HG02840 (cell line): ENCODE measurements around the gene TP53TG3.
"Not testable (repeated sequence)": the region's sequence is repeated elsewhere in the genome, so short reads cannot be mapped to it uniquely, and the experiment has no call there.

Experiments used
- ATAC-seq: cut with Tn5 transposase; IDR thresholded peaks from one replicate; pipeline ENCODE4 v1.9.1; 2021; ENCODE audit warnings: mild to moderate bottlenecking, moderate library complexity, moderate number of reproducible peaks; ENCODE audit not compliant: unreplicated experiment, low FRiP score

The TP53TG3 gene, protein sequence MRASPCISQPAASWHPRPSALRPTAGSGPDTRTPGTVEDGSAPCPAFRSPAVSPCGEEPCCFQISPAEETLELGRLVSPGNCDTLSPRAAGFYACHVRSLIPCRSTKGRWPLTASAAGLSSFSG

DNA sequence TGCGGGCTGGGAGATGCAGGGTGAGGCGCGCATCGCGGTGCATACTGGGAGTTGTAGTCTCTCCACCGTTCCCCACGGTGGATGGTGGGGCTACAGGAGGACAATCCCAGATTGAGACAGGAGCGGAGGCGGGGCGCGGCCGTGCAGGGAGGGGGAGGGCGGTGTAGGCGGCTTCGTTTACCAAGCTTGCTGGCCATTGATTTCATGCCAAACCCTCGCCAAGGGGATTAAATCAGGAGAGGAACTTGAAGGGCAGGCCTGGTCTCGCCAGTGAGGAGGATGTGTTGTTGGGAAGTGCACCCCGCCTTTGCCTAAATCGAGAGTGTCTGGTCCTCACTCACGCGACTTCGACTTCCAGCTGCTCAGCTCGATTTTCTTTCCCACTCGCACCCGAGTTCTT lies at the start of gene TP53TG3:
Gene TP53TG3, minus strand, starts transcription at position 101 of the 400 bp plus-strand sequence. Its CDS starts 68 bp downstream, at position 33.
- ATAC-seq = not testable (repeated sequence)

DNA sequence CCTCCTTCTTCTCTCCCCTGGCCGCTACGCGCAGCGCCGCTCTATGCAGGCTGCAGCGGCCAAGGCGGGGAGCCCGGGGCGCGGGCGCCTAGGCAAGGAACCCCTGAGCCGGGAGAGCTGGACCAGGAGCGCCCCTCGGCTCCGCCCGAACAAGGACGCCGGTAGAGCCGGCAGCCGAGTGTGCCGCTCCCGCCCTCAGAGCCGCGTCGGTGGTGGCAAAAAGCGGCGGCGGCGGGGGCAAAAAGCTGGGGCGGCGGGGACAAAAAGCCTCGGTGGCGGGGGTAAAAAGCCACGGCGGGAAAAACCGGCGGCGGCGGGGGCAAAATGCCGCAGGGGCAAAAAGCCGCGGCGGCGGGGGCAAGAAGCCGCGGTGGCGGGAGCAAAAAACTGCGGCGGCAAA lies 25.1 kb downstream of the TP53TG3 start:
- ATAC-seq = not testable (repeated sequence)

DNA sequence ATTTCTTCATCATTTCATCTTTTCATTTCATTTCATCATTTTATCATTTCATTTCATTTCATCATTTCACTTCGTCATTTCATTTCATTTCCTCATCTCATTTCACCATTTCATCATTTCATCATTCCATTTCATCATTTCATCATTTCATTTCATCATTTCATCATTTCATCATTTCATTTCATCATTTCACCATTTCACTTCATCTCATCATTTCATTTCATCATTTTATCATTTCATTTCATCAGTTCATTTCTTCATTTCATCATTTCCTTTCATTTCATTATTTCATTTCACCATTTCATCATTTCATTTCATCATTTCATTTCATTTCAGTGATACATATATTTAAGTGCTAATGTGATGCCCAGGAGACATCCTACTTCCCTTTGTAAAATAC lies 28.4 kb downstream of the TP53TG3 start:
- not testable (repeated sequence) for ATAC-seq

DNA sequence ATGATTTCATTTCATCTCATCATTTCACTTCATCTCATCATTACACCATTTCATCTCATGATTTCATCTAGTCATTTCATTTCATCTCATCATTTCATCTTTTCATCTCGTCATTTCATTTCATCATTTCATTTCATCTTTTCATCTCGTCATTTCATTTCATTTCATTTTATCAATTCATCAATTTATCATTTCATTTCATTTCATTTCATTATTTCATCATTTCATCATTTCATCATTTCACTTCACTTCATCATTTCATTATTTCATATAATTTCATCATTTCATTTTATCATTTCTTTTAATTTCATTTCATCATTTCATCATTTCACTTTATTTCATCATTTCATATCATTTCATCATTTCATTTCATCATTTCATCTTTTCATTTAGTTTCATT lies 29.2 kb downstream of the TP53TG3 start:
- not testable (repeated sequence) for ATAC-seq

DNA sequence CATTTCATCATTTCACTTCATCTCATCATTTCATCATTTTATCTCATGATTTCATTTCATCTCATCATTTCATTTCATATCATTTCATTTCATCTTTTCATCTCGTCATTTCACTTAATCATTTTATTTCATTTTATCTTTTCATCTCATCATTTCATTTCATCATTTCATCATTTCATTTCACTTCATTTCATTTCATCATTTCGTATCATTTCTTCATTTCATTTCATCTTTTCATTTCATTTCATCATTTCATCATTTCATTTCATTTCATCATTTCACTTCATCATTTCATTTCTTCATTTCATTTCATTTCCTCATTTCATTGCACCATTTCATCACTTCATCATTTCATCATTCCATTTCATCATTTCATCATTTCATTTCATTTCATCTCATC lies 29.8 kb downstream of the TP53TG3 start:
- not testable (repeated sequence) for ATAC-seq

DNA sequence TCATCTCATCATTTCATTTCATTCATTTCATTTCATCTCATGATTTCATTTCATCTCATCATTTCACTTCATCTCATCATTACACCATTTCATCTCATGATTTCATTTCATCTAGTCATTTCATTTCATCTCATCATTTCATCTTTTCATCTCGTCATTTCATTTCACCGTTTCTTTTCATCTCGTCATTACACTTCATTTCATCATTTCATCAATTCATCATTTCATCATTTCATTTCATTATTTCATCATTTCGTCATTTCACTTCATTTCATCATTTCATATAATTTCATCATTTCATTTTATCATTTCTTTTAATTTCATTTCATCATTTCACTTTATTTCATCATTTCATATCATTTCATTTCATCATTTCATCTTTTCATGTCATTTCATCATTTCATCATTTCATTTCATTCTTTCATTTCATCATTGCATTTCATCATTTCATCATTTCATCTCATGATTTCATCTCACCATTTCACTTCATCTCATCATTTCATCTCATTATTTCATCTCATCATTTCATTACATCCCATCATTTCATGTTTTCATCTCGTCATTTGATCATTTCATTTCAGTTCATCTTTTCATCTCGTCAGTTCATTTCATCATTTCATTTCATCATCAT lies 30.6 kb downstream of the TP53TG3 start:
- not testable (repeated sequence) for ATAC-seq

DNA sequence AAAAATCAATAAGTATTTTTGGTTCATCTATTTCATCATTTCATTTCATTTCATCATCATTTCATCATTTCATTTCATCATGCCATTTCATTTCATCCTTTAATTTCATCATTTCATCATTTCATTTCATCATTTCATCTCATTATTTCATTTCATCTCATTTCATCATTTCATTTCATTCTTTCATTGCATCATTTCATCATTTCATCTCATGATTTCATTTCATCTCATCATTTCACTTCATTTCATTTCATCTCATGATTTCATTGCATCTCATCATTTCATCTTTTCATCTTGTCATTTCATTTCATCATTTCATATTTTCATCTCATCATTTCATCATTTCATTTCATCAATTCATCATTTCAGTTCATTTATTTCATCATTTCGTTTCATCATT lies 31.2 kb downstream of the TP53TG3 start:
- not testable (repeated sequence) for ATAC-seq

DNA sequence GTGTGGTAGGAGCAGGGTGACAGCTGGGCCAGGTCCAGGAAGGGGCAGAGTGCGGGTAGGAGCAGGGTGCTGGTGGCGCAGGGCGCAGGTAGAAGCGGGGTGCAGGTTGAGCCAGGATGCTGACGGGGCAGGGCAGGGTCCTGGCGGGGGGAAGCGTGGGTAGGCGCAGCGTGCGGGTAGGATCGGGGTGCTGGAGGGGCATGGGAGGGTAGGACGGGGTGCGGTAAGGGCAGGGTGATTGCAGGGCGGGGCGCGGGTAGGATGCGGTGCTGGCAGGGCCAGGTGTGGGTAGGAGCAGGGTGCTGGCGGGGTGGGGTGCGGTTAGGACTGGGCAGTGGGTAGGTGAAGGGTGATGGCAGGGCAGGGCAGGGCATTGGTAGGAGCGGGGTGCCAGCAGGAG lies 38.4 kb downstream of the TP53TG3 start:
- ATAC-seq = not testable (repeated sequence)

DNA sequence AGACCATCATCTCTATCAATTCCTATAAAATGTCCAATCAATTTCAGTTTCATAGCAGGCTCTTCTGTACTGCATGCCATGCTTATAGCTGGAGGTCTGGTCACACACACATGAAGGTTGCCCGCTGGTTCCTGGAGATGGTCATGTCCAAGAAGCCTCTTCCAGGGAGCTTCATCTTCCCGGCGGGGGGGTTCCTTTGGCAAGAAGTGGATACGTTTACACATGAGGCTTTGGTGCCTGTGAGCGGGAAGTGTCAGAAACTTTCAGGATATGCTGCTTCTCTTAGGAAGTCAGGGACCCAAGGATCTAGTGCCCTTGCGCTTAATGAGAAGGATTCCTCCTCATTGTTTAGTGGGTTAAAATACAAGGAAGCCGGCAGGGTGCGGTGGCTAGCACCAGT lies 43.9 kb downstream of the TP53TG3 start:
- not testable (repeated sequence) for ATAC-seq
